SH-SY5Y (cell line): ENCODE data around the gene ILDR2.

Experiments used
- GATA2 ChIP-seq: IDR thresholded peaks from 2 replicates; pipeline ENCODE4 v1.6.1; 2011; ENCODE audit warnings: mild to moderate bottlenecking, low read depth, low read length
- GATA3 ChIP-seq: IDR thresholded peaks from 2 replicates; pipeline ENCODE4 v1.6.1; 2011; ENCODE audit warnings: low read depth, mild to moderate bottlenecking, low read length, moderate library complexity

- no peak for TF ChIP-seq GATA3
- no peak for TF ChIP-seq GATA2
Measured at GRCh38 chr1:166925810-166926478, 49.4 kb downstream of the ILDR2 start.
